Sigmoid colon (tissue), 7 donors: Measurements from ENCODE around the gene MGAM2. TPM values are rescaled to one million over a fixed set of nuclear protein-coding genes. Genes with fewer than 3 reads are reported as not detected.

Experiments
- DNase-seq: peaks from one replicate; pipeline ENCODE4 v3.0.0-alpha.2; 2019
- H3K27ac ChIP-seq, 4 donors: fragments of 200-600 bp; sonication (generic); one replicate each; pipeline ENCODE4 v1.5.1; 2016 to 2019; ENCODE audit warnings: mild to moderate bottlenecking in 1 of 4
- H3K27me3 ChIP-seq, 3 donors: fragments of 200-600 bp; sonication (generic); one replicate each; pipeline ENCODE4 v1.5.1; 2019; ENCODE audit warnings: mild to moderate bottlenecking in 1 of 3
- H3K36me3 ChIP-seq, 4 donors: fragments of 200-600 bp; sonication (generic); one replicate each; pipeline ENCODE4 v1.5.1; 2016 to 2019
- H3K4me1 ChIP-seq, 4 donors: fragments of 200-600 bp; sonication (generic); one replicate each; pipeline ENCODE4 v1.5.1; 2017 to 2019
- H3K4me3 ChIP-seq, 4 donors: fragments of 200-600 bp; sonication (generic); one replicate each; pipeline ENCODE4 v1.5.1; 2017 to 2019; ENCODE audit warnings: mild to moderate bottlenecking in 2 of 4, moderate library complexity in 1 of 4
- H3K9me3 ChIP-seq, 4 donors: fragments of 200-600 bp in 3 of 4; sonication (generic) in 3 of 4; one replicate each; pipeline versions ENCODE4 v1.5.1 to v1.6.1; 2013 to 2019
- CTCF ChIP-seq, 4 experiments: fragments of 450-650 bp in 3 of 4; fragments of 200-600 bp in 1 of 4; IDR thresholded peaks; one replicate each; pipeline ENCODE4 v1.5.1; 2016 to 2019; ENCODE audit warnings: antibody characterized with exemption in 4 of 4, mild to moderate bottlenecking in 3 of 4, moderate library complexity in 2 of 4
- EP300 ChIP-seq, 4 donors: sonication (generic); formaldehyde crosslinking; IDR thresholded peaks; one replicate each; pipeline ENCODE4 v1.6.1; 2017; ENCODE audit warnings: antibody characterized with exemption in 4 of 4
- POLR2A ChIP-seq, 2 donors: fragments of 450-650 bp; IDR thresholded peaks; one replicate each; pipeline ENCODE4 v1.6.1; 2016; ENCODE audit warnings: antibody characterized with exemption in 2 of 2, mild to moderate bottlenecking in 2 of 2, moderate library complexity in 2 of 2
- POLR2AphosphoS5 ChIP-seq, 4 donors: sonication (generic); formaldehyde crosslinking; IDR thresholded peaks; one replicate each; pipeline ENCODE4 v1.6.1; 2017; ENCODE audit warnings: antibody characterized with exemption in 4 of 4
- WGBS, 2 donors: extraction: QIAGEN DNeasy Blood & Tissue Kit; methylation state at CpG; one replicate each; pipeline ENCODE4 v1.1.7; 2013; 5-methylcytosine and 5-hydroxymethylcytosine counted together
- intact Hi-C: fragments of 100-400 bp; cut with DNase I; formaldehyde crosslinking; loops from one replicate; pipeline ENCODE4 v1.15.1; 2023
- polyA plus RNA-seq, 3 donors: library from polyadenylated mRNA; stranded (reverse); fragments of 200-250 nt; gene quantifications; one replicate each; pipeline ENCODE4 v1.2.3, GENCODE V29; 2013
- total RNA-seq, 4 donors: library from RNA; depleted of rRNA; stranded (reverse); fragments of >200 nt; gene quantifications; one replicate each; pipeline ENCODE4 v1.1.0, GENCODE V29; 2016
- donor health status: healthy with polysubstance abuse.
- donor health status: Bipolar disorder and iron deficiency.
- donor health status: healthy.

Gene MGAM2
- total and polyA plus RNA-seq, 7 donors: 0.28 to 2.1 (median 0.71) TPM; not detected in 2

- Histone ChIP-seq H3K4me3 (no peak overlapping the region), H3K27me3 (no peaks in the 10 kb centered on the region), H3K27ac (no peak overlapping the region), H3K36me3 (no peaks in the 10 kb centered on the region), H3K4me1 (no peaks in the 10 kb centered on the region), H3K9me3 (no peaks in the 10 kb centered on the region)
- intact Hi-C loops: no loop called here
- TF ChIP-seq POLR2A (IDR thresholded peaks at IDR 0.05): no peak
- no peak for TF ChIP-seq POLR2AphosphoS5 (IDR thresholded peaks at IDR 0.05)
- TF ChIP-seq EP300 (IDR thresholded peaks at IDR 0.05): no peak
- no peak for TF ChIP-seq CTCF (IDR thresholded peaks at IDR 0.05)
- DNase-seq: no peak
- WGBS, 2 donors: 14 to 51% methylated on average over 2 of the region's 2 CpGs
Observed at GRCh38 chr7:142130267-142130666, 18.7 kb downstream of the MGAM2 start.

- WGBS, 2 donors: 92 to 96% methylated on average over 4 of the region's 4 CpGs
- intact Hi-C loops: no loop called here
- H3K36me3 ChIP-seq: no peaks in the 10 kb centered on the region
- H3K4me1 ChIP-seq: no peaks in the 10 kb centered on the region
- TF ChIP-seq CTCF (IDR thresholded peaks at IDR 0.05): no peak
- no peak for TF ChIP-seq POLR2AphosphoS5 (IDR thresholded peaks at IDR 0.05)
- no peaks in the 10 kb centered on the region for H3K27me3 ChIP-seq
- H3K27ac ChIP-seq: no peak overlapping the region
- no peak for DNase-seq
- no peak overlapping the region for H3K4me3 ChIP-seq
- no peaks in the 10 kb centered on the region for H3K9me3 ChIP-seq
Observed at GRCh38 chr7:142131439-142132185, 20.1 kb downstream of the MGAM2 start.

GRCh38 chr7:142133731-142134148 lies 22.2 kb downstream of the MGAM2 start:
- TF ChIP-seq POLR2AphosphoS5 (IDR thresholded peaks at IDR 0.05): no peak
- no peak for TF ChIP-seq EP300 (IDR thresholded peaks at IDR 0.05)
- TF ChIP-seq POLR2A (IDR thresholded peaks at IDR 0.05): no peak
- no peak for TF ChIP-seq CTCF (IDR thresholded peaks at IDR 0.05)
- Histone ChIP-seq H3K36me3 (no peaks in the 10 kb centered on the region), H3K4me3 (no peak overlapping the region), H3K27me3 (no peaks in the 10 kb centered on the region), H3K27ac (no peak overlapping the region), H3K4me1 (no peaks in the 10 kb centered on the region), H3K9me3 (no peaks in the 10 kb centered on the region)
- intact Hi-C loops: no loop called here
- WGBS, 2 donors: 96% methylated on average over 8 of the region's 8 CpGs
- no peak for DNase-seq

- H3K36me3 ChIP-seq: no peaks in the 10 kb centered on the region
- intact Hi-C loops: no loop called here
- no peak for DNase-seq
- WGBS, 2 donors: 20 to 73% methylated on average over 3 of the region's 3 CpGs
- H3K4me3 ChIP-seq: no peak overlapping the region
- H3K27ac ChIP-seq: no peak overlapping the region
- no peak for TF ChIP-seq CTCF (IDR thresholded peaks at IDR 0.05)
- no peak for TF ChIP-seq POLR2A (IDR thresholded peaks at IDR 0.05)
- no peak for TF ChIP-seq EP300 (IDR thresholded peaks at IDR 0.05)
- no peak for TF ChIP-seq POLR2AphosphoS5 (IDR thresholded peaks at IDR 0.05)
- peaks cover 0 to 3% (median 1%) of the 10 kb centered on the region in 4 donors for H3K4me1 ChIP-seq
- H3K9me3 ChIP-seq: no peaks in the 10 kb centered on the region
- no peaks in the 10 kb centered on the region for H3K27me3 ChIP-seq
Observed at GRCh38 chr7:142134909-142135308, 23.4 kb downstream of the MGAM2 start.

GRCh38 chr7:142138996-142139395 lies 27.5 kb downstream of the MGAM2 start:
- Histone ChIP-seq H3K9me3 (no peaks in the 10 kb centered on the region), H3K27me3 (no peaks in the 10 kb centered on the region), H3K4me1 (peaks cover 0 to 11% (median 4%) of the 10 kb centered on the region in 4 donors), H3K4me3 (no peak overlapping the region), H3K36me3 (no peaks in the 10 kb centered on the region), H3K27ac (no peak overlapping the region)
- no peak for TF ChIP-seq EP300 (IDR thresholded peaks at IDR 0.05)
- no peak for TF ChIP-seq POLR2AphosphoS5 (IDR thresholded peaks at IDR 0.05)
- no peak for TF ChIP-seq POLR2A (IDR thresholded peaks at IDR 0.05)
- intact Hi-C loops: no loop called here
- WGBS, 2 donors: 82 to 91% methylated on average over 2 of the region's 2 CpGs
- no peak for DNase-seq
